Measurements from ENCODE around the gene PPARD. TPM values are rescaled to one million over a fixed set of nuclear protein-coding genes. Genes with fewer than 3 reads are reported as not detected.
A peak's percentile ranks its signal among the peaks of the same experiment; 100 is the strongest.

The PPARD gene
- total RNA-seq, 1 donor from 2014 or later, result 9.9 TPM

DNA sequence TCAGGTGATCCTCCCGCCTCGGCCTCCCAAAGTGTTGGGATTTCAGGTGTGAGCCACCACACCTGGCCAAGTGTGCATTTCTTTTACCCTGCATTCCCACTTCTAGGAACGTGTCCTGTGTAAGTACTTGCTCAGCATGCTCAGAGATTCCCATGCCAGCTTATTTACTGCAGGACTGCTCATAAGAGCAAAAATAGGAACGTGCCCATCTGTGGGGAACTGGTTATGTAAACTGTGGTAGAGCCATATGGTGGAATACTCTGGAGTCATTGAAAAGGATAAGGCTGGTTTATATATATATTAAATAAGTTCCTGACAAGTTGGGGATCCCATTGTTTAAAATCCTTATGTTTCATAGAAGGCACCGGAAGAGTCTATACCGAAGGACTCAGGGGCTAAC is 71.6 kb downstream of the PPARD start:
- H3K36me3 ChIP-seq (ENCODE audit: insufficient read depth, low read length), result peaks cover 25% of the 10 kb centered on the region
- Mint-ChIP-seq H3K27ac (ENCODE audit: unreplicated experiment) (no peak overlapping the region), H3K4me1 (ENCODE audit: low read depth, unreplicated experiment) (peaks cover 3% of the 10 kb centered on the region), H3K27me3 (ENCODE audit: low read depth, unreplicated experiment) (peaks cover 2% of the 10 kb centered on the region), H3K36me3 (ENCODE audit: low read depth, unreplicated experiment) (peaks cover 22% of the 10 kb centered on the region), H3K9me3 (ENCODE audit: unreplicated experiment) (peaks cover 1% of the 10 kb centered on the region), H3K4me3 (ENCODE audit: unreplicated experiment) (no peak overlapping the region)
- no peak overlapping the region for H3K4me2 ChIP-seq (ENCODE audit: low read length)
- no peak overlapping the region for H3K9ac ChIP-seq (ENCODE audit: low read length)
- H3K27ac ChIP-seq (ENCODE audit: low read depth, low read length), result no peak overlapping the region
- H3K4me3 ChIP-seq (ENCODE audit: insufficient read depth, low read depth, low read length), result no peak overlapping the region
- H4K20me1 ChIP-seq (ENCODE audit: insufficient read depth, low read length), result peaks cover 23% of the 10 kb centered on the region
- peaks cover 3% of the 10 kb centered on the region for H3K79me2 ChIP-seq (ENCODE audit: insufficient read depth, low read length)
- TF ChIP-seq, protein P1, sequence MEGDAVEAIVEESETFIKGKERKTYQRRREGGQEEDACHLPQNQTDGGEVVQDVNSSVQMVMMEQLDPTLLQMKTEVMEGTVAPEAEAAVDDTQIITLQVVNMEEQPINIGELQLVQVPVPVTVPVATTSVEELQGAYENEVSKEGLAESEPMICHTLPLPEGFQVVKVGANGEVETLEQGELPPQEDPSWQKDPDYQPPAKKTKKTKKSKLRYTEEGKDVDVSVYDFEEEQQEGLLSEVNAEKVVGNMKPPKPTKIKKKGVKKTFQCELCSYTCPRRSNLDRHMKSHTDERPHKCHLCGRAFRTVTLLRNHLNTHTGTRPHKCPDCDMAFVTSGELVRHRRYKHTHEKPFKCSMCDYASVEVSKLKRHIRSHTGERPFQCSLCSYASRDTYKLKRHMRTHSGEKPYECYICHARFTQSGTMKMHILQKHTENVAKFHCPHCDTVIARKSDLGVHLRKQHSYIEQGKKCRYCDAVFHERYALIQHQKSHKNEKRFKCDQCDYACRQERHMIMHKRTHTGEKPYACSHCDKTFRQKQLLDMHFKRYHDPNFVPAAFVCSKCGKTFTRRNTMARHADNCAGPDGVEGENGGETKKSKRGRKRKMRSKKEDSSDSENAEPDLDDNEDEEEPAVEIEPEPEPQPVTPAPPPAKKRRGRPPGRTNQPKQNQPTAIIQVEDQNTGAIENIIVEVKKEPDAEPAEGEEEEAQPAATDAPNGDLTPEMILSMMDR (IDR thresholded peaks at IDR 0.05; ENCODE audit: insufficient read depth, low read depth, low read length), result no peak
- no peak for TF ChIP-seq EZH2 (IDR thresholded peaks at IDR 0.05; ENCODE audit: insufficient read depth, low read length)
- no peaks in the 10 kb centered on the region for H3K9me3 ChIP-seq (ENCODE audit: insufficient read depth, low read depth, low read length)
- peaks cover 6% of the 10 kb centered on the region for H3K4me1 ChIP-seq (ENCODE audit: insufficient read depth, low read length)
- no peak for DNase-seq (ENCODE audit: low read depth)
- no peak overlapping the region for H2AFZ ChIP-seq (ENCODE audit: low read depth, low read length)
- H3K27me3 ChIP-seq (ENCODE audit: insufficient read depth, low read length), result no peaks in the 10 kb centered on the region
- no peak for FAIRE-seq

GRCh38 chr6:35415065-35415891 is 72.9 kb downstream of the PPARD start:
- DNase-seq (ENCODE audit: low read depth) (peak; percentile 80), FAIRE-seq (no peak)
- H2AFZ ChIP-seq (ENCODE audit: low read depth, low read length), result no peak overlapping the region
- Mint-ChIP-seq H3K9me3 (ENCODE audit: unreplicated experiment) (peaks cover 1% of the 10 kb centered on the region), H3K27me3 (ENCODE audit: low read depth, unreplicated experiment) (no peaks in the 10 kb centered on the region), H3K4me3 (ENCODE audit: unreplicated experiment) (no peak overlapping the region), H3K27ac (ENCODE audit: unreplicated experiment) (no peak overlapping the region), H3K36me3 (ENCODE audit: low read depth, unreplicated experiment) (peaks cover 22% of the 10 kb centered on the region), H3K4me1 (ENCODE audit: low read depth, unreplicated experiment) (peaks cover 11% of the 10 kb centered on the region)
- H3K4me3 ChIP-seq (ENCODE audit: insufficient read depth, low read depth, low read length), result no peak overlapping the region
- no peak for TF ChIP-seq EZH2 (IDR thresholded peaks at IDR 0.05; ENCODE audit: insufficient read depth, low read length)
- TF ChIP-seq, protein P1 (IDR thresholded peaks at IDR 0.05; ENCODE audit: insufficient read depth, low read depth, low read length), result peak; percentile 59
- H3K9ac ChIP-seq (ENCODE audit: low read length), result peak overlapping the region; percentile 10
- peaks cover 12% of the 10 kb centered on the region for H3K4me1 ChIP-seq (ENCODE audit: insufficient read depth, low read length)
- H3K4me2 ChIP-seq (ENCODE audit: low read length), result no peak overlapping the region
- H3K36me3 ChIP-seq (ENCODE audit: insufficient read depth, low read length), result peaks cover 25% of the 10 kb centered on the region
- H3K27me3 ChIP-seq (ENCODE audit: insufficient read depth, low read length), result no peaks in the 10 kb centered on the region
- no peak overlapping the region for H3K27ac ChIP-seq (ENCODE audit: low read depth, low read length)
- H3K79me2 ChIP-seq (ENCODE audit: insufficient read depth, low read length), result peaks cover 6% of the 10 kb centered on the region
- H3K9me3 ChIP-seq (ENCODE audit: insufficient read depth, low read depth, low read length), result no peaks in the 10 kb centered on the region
- H4K20me1 ChIP-seq (ENCODE audit: insufficient read depth, low read length), result peaks cover 15% of the 10 kb centered on the region
